ENCODE data around the gene KANSL2. TPM values are rescaled to one million over a fixed set of nuclear protein-coding genes. Genes with fewer than 3 reads are reported as not detected.
"Not testable (repeated sequence)": the region's sequence is repeated elsewhere in the genome, so short reads cannot be mapped to it uniquely, and the experiment has no call there.

Gene KANSL2
- total and polyA plus RNA-seq, 7 experiments from 2014 or later, result 33.4 to 117 (median 73.2) TPM

- H3K27ac Mint-ChIP-seq, result peak overlapping the region; percentile 97 to 99 (median 98)
- CTCF ChIA-PET, result interaction anchor here (0.6 to 1.4 kb wide), 2 partner anchors 16 to 36 kb away, joined by 3 read pairs; no protein-coding TSS in a partner anchor
- H3K4me3 ChIP-seq (ENCODE audit: low read length), result peak overlapping the region; percentile 88
- H3K4me1 ChIP-seq (ENCODE audit: control insufficient read depth in 2 of 2, insufficient read depth in 2 of 2, low read length in 2 of 2), result peaks cover 30 to 34% of the 10 kb centered on the region in 2 donors
- POLR2A ChIA-PET, result interaction anchor here (0.5 to 3.3 kb wide), 14 partner anchors 9 to 1059 kb away, joined by 3 to 35 read pairs (median 4); partner anchors contain the start of genes CCNT1, FKBP11, TMBIM6 and TUBA1A
- intact Hi-C loops (cut with micrococcal nuclease), result loop anchor here (1.0 to 10.0 kb wide), 13 partner anchors 34 to 1345 kb away; partner anchors contain the start of genes CACNB3 (in 2 of the 2), CCNT1 (in 2 of the 2), DDX23 (in 2 of the 2) and ASB8 (in 1 of the 2)
- H3K9me3 Mint-ChIP-seq; DNase-seq; ATAC-seq; H3K27me3 Mint-ChIP-seq; H3K27me3 ChIP-seq (ENCODE audit: control insufficient read depth in 2 of 2, insufficient read depth in 2 of 2, low read length in 2 of 2); H3K9me3 ChIP-seq (ENCODE audit: control insufficient read depth in 2 of 3, low read length in 3 of 3): not testable (repeated sequence)
- H3K4me1 Mint-ChIP-seq, result peaks cover 28 to 54% (median 48%) of the 10 kb centered on the region in 7 donors
- H3K4me3 Mint-ChIP-seq, result peak overlapping the region; percentile 93 to 99 (median 97)
- H3K36me3 ChIP-seq (ENCODE audit: control insufficient read depth in 2 of 3, insufficient read depth in 3 of 3, low read length in 3 of 3), result peaks cover 3 to 29% (median 7%) of the 10 kb centered on the region in 3 experiments
- peaks cover 10 to 30% (median 23%) of the 10 kb centered on the region in 5 donors for H3K36me3 Mint-ChIP-seq
- H3K27ac ChIP-seq (ENCODE audit: low read depth, low read length), result peak overlapping the region; percentile 67
Measured at GRCh38 chr12:48682533-48682905, 481 bp upstream of the KANSL2 start.

GRCh38 chr12:48681399-48681709, 684 bp downstream of the KANSL2 start:
- ChIA-PET CTCF (interaction anchor here (0.8 kb wide), 1 partner anchor 33 kb away, joined by 3 read pairs; no protein-coding TSS in a partner anchor), POLR2A (interaction anchor here (1.0 to 3.3 kb wide), 10 partner anchors 9 to 1060 kb away, joined by 3 to 35 read pairs (median 10); partner anchors contain the start of genes CCNT1, FKBP11, TMBIM6 and TUBA1B)
- Mint-ChIP-seq H3K27me3 (no peaks in the 10 kb centered on the region), H3K4me3 (peak overlapping the region; percentile 93 to 99 (median 97)), H3K4me1 (peaks cover 33 to 65% (median 59%) of the 10 kb centered on the region in 7 donors), H3K27ac (peak overlapping the region; percentile 97 to 99 (median 98)), H3K9me3 (peaks cover 0 to 1% (median 0%) of the 10 kb centered on the region in 11 donors), H3K36me3 (peaks cover 10 to 34% (median 27%) of the 10 kb centered on the region in 5 donors)
- Histone ChIP-seq H3K4me1 (ENCODE audit: control insufficient read depth in 2 of 2, insufficient read depth in 2 of 2, low read length in 2 of 2) (peaks cover 30 to 38% of the 10 kb centered on the region in 2 donors), H3K27ac (ENCODE audit: low read depth, low read length) (peak overlapping the region; percentile 90), H3K4me3 (ENCODE audit: low read length) (peak overlapping the region; percentile 88), H3K9me3 (ENCODE audit: control insufficient read depth in 2 of 3, low read length in 3 of 3) (no peaks in the 10 kb centered on the region), H3K27me3 (ENCODE audit: control insufficient read depth in 2 of 2, insufficient read depth in 2 of 2, low read length in 2 of 2) (no peaks in the 10 kb centered on the region), H3K36me3 (ENCODE audit: control insufficient read depth in 2 of 3, insufficient read depth in 3 of 3, low read length in 3 of 3) (peaks cover 3 to 37% (median 7%) of the 10 kb centered on the region in 3 experiments)
- DNase-seq, result peak in 1 of 9 donors; percentile 16
- no peak for ATAC-seq
- intact Hi-C loops (cut with micrococcal nuclease), result loop anchor here (5.0 to 10.0 kb wide), 5 partner anchors 116 to 1346 kb away; partner anchors contain the start of genes CACNB3 (in 1 of the 2), HDAC7 (in 1 of the 2), RACGAP1 (in 1 of the 2) and SENP1 (in 1 of the 2)

DNA sequence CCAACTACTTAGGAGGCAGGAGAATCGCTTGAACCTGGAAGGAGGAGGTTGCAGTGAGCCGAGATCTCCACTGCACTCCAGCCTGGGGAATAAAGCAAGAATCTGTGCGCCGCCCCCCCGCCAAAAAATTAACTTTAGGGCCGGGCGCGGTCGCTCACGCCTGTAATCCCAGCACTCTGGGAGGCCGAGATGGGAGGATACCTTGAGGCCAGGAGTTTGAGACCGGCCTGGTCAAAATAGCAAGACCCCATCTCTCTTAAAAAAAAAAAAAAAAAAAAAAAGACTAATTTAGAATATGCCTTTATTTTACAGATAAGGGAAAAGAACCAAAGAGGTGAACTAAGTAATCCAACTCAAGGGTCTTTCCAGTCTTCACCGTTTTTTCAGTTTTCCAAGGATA, 1.2 kb downstream of the KANSL2 start:
- peaks cover 3 to 42% (median 7%) of the 10 kb centered on the region in 3 experiments for H3K36me3 ChIP-seq (ENCODE audit: control insufficient read depth in 2 of 3, insufficient read depth in 3 of 3, low read length in 3 of 3)
- H3K4me3 ChIP-seq (ENCODE audit: low read length), result peak overlapping the region; percentile 88
- peaks cover 33 to 70% (median 63%) of the 10 kb centered on the region in 7 donors for H3K4me1 Mint-ChIP-seq
- DNase-seq (no peak), ATAC-seq (no peak)
- no peaks in the 10 kb centered on the region for H3K27me3 Mint-ChIP-seq
- peak overlapping the region; percentile 90 for H3K27ac ChIP-seq (ENCODE audit: low read depth, low read length)
- H3K4me1 ChIP-seq (ENCODE audit: control insufficient read depth in 2 of 2, insufficient read depth in 2 of 2, low read length in 2 of 2), result peaks cover 31 to 38% of the 10 kb centered on the region in 2 donors
- H3K9me3 Mint-ChIP-seq, result peaks cover 0 to 1% (median 0%) of the 10 kb centered on the region in 11 donors
- H3K4me3 Mint-ChIP-seq, result peak overlapping the region; percentile 93 to 99 (median 97)
- no peaks in the 10 kb centered on the region for H3K9me3 ChIP-seq (ENCODE audit: control insufficient read depth in 2 of 3, low read length in 3 of 3)
- ChIA-PET CTCF (no interaction called here), POLR2A (interaction anchor here (2.7 to 3.3 kb wide), 2 partner anchors 15 to 34 kb away, joined by 13 to 35 read pairs; partner anchors contain the start of gene CCNT1)
- H3K36me3 Mint-ChIP-seq, result peaks cover 10 to 31% (median 27%) of the 10 kb centered on the region in 5 donors
- intact Hi-C loops (cut with micrococcal nuclease), result loop anchor here (5.0 to 10.0 kb wide), 5 partner anchors 116 to 1346 kb away; partner anchors contain the start of genes CACNB3 (in 1 of the 2), HDAC7 (in 1 of the 2), RACGAP1 (in 1 of the 2) and SENP1 (in 1 of the 2)
- peak overlapping the region; percentile 50 to 99 (median 98) for H3K27ac Mint-ChIP-seq
- H3K27me3 ChIP-seq (ENCODE audit: control insufficient read depth in 2 of 2, insufficient read depth in 2 of 2, low read length in 2 of 2), result no peaks in the 10 kb centered on the region

DNA sequence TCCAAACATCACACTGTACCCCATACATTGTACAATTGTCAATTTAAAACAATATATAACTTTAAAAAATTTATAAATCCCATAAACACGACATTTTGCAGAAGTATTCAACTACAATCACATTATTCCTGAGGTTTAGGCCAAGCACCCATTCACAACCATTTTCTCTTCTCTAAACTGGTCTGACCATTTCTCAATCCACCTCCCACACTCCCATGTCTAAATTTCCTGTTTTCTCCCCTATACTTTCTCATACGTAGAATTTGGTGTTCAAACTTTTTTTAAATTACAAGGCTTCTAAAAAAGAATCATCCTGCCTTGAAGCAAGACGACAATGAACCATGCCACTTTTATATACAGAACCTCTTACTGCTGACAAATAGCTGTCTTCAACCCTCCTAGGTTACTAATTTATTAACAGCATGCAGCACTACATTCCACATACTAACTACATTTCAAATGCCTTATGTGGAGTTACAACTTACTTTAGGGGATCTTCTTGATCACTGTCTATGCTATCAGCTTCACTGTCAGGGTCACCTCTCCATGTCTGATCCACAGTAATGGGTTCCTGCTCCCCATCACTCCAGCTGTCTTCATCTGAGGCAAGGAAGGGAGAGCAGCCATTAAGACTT, 3.4 kb downstream of the KANSL2 start:
- peaks cover 33 to 74% (median 66%) of the 10 kb centered on the region in 7 donors for H3K4me1 Mint-ChIP-seq
- ATAC-seq, result no peak
- DNase-seq, result no peak
- peak overlapping the region in 8 of 9 donors; percentile 7 to 82 (median 63) for H3K27ac Mint-ChIP-seq
- intact Hi-C loops (cut with micrococcal nuclease), result no loop called here
- peaks cover 3 to 57% (median 7%) of the 10 kb centered on the region in 3 experiments for H3K36me3 ChIP-seq (ENCODE audit: control insufficient read depth in 2 of 3, insufficient read depth in 3 of 3, low read length in 3 of 3)
- H3K4me3 ChIP-seq (ENCODE audit: low read length), result peak overlapping the region; percentile 13
- H3K27me3 ChIP-seq (ENCODE audit: control insufficient read depth in 2 of 2, insufficient read depth in 2 of 2, low read length in 2 of 2), result no peaks in the 10 kb centered on the region
- H3K4me3 Mint-ChIP-seq, result peak overlapping the region; percentile 64 to 99 (median 94)
- H3K27ac ChIP-seq (ENCODE audit: low read depth, low read length), result no peak overlapping the region
- ChIA-PET POLR2A (interaction anchor here (0.6 to 1.8 kb wide), 2 partner anchors 37 to 152 kb away, joined by 3 to 7 read pairs; partner anchors contain the start of gene CCNT1), CTCF (no interaction called here)
- peaks cover 36 to 38% of the 10 kb centered on the region in 2 donors for H3K4me1 ChIP-seq (ENCODE audit: control insufficient read depth in 2 of 2, insufficient read depth in 2 of 2, low read length in 2 of 2)
- H3K27me3 Mint-ChIP-seq, result no peaks in the 10 kb centered on the region
- H3K9me3 ChIP-seq (ENCODE audit: control insufficient read depth in 2 of 3, low read length in 3 of 3), result no peaks in the 10 kb centered on the region
- H3K36me3 Mint-ChIP-seq, result peaks cover 10 to 31% (median 27%) of the 10 kb centered on the region in 5 donors
- no peaks in the 10 kb centered on the region for H3K9me3 Mint-ChIP-seq

DNA sequence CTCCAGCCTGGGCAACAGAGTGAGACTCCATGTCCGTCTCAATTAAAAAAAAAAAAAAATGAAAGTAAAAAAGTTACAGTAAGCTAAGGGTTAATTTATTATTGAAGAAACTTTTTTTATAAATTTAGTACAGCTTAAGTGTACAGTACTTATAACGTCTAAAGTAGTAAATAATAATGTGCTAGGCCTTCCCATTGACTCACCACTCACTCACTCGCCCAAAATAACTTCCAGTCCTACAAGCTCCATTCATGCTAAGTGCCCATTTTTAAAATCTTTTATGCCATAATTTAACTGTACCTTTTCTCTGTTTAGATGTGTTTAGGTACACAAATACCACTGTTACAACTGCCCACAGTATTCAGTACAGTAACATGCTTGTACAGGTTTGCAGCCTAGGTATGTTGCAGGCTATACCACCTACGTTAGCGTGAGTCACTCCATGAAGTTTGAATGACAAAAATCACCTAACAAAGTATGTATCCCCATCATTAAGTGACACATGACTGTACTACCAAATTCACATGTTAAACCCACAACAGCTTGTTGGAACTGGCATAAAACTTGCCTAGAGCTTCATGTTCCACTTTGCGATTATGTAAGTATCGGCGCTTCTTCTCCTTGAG, 10.7 kb downstream of the KANSL2 start:
- H3K27ac ChIP-seq (ENCODE audit: low read depth, low read length), result no peak overlapping the region
- H3K27ac Mint-ChIP-seq, result peak overlapping the region in 1 of 9 donors; percentile 57
- peaks cover 4 to 24% (median 14%) of the 10 kb centered on the region in 7 donors for H3K4me1 Mint-ChIP-seq
- H3K4me1 ChIP-seq (ENCODE audit: control insufficient read depth in 2 of 2, insufficient read depth in 2 of 2, low read length in 2 of 2), result peaks cover 0 to 7% of the 10 kb centered on the region in 2 donors
- no peaks in the 10 kb centered on the region for H3K27me3 ChIP-seq (ENCODE audit: control insufficient read depth in 2 of 2, insufficient read depth in 2 of 2, low read length in 2 of 2)
- H3K9me3 ChIP-seq (ENCODE audit: control insufficient read depth in 2 of 3, low read length in 3 of 3), result no peaks in the 10 kb centered on the region
- peaks cover 24 to 78% (median 34%) of the 10 kb centered on the region in 3 experiments for H3K36me3 ChIP-seq (ENCODE audit: control insufficient read depth in 2 of 3, insufficient read depth in 3 of 3, low read length in 3 of 3)
- DNase-seq, result no peak
- peak overlapping the region in 1 of 10 donors; percentile 14 for H3K4me3 Mint-ChIP-seq
- no peaks in the 10 kb centered on the region for H3K27me3 Mint-ChIP-seq
- intact Hi-C loops (cut with micrococcal nuclease), result no loop called here
- peaks cover 0 to 2% (median 0%) of the 10 kb centered on the region in 11 donors for H3K9me3 Mint-ChIP-seq
- H3K36me3 Mint-ChIP-seq, result peaks cover 14 to 28% (median 19%) of the 10 kb centered on the region in 5 donors
- ATAC-seq, result no peak
- H3K4me3 ChIP-seq (ENCODE audit: low read length), result no peak overlapping the region
- POLR2A ChIA-PET, result interaction anchor here (0.7 to 4.3 kb wide), 3 partner anchors 10 to 829 kb away, joined by 3 to 21 read pairs (median 5); partner anchors contain the start of gene KANSL2
- CTCF ChIA-PET, result no interaction called here

DNA sequence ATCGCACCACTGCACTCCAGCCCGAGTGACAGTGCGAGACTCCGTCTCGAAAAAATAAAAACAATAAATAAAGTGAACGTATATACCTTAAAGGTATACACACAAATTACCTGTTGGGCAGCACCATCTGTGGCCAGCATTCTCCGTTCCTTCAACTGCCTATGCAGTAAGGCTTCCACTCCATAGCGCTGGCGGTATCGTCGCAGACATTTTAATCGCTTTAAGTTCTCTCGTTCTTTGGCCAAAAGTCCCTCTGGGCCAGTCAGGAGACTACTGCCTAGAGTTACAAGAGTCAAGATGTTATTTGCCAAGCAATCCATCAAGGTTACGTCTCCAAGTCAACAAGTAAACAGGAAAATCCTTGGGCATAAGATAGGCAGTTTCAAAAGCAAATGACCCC, 13.0 kb downstream of the KANSL2 start:
- Histone ChIP-seq H3K4me1 (ENCODE audit: control insufficient read depth in 2 of 2, insufficient read depth in 2 of 2, low read length in 2 of 2) (no peaks in the 10 kb centered on the region), H3K36me3 (ENCODE audit: control insufficient read depth in 2 of 3, insufficient read depth in 3 of 3, low read length in 3 of 3) (peaks cover 30 to 79% (median 39%) of the 10 kb centered on the region in 3 experiments), H3K27me3 (ENCODE audit: control insufficient read depth in 2 of 2, insufficient read depth in 2 of 2, low read length in 2 of 2) (no peaks in the 10 kb centered on the region), H3K27ac (ENCODE audit: low read depth, low read length) (no peak overlapping the region), H3K4me3 (ENCODE audit: low read length) (no peak overlapping the region), H3K9me3 (ENCODE audit: control insufficient read depth in 2 of 3, low read length in 3 of 3) (no peaks in the 10 kb centered on the region)
- no peaks in the 10 kb centered on the region for H3K27me3 Mint-ChIP-seq
- peaks cover 0 to 2% (median 0%) of the 10 kb centered on the region in 11 donors for H3K9me3 Mint-ChIP-seq
- H3K27ac Mint-ChIP-seq, result peak overlapping the region in 1 of 9 donors; percentile 52
- peaks cover 4 to 13% (median 8%) of the 10 kb centered on the region in 7 donors for H3K4me1 Mint-ChIP-seq
- DNase-seq, result no peak
- POLR2A ChIA-PET, result no interaction called here
- intact Hi-C loops (cut with micrococcal nuclease), result no loop called here
- no peak for ATAC-seq
- H3K36me3 Mint-ChIP-seq, result peaks cover 14 to 31% (median 20%) of the 10 kb centered on the region in 5 donors
- CTCF ChIA-PET, result no interaction called here
- H3K4me3 Mint-ChIP-seq, result no peak overlapping the region

All from naive thymus-derived CD4-positive, alpha-beta T cell (primary cell).